Testis (tissue), 5 donors: ENCODE data around the gene PCNX3. TPM values are rescaled to one million over a fixed set of nuclear protein-coding genes. Genes with fewer than 3 reads are reported as not detected.

Experiments
- DNase-seq: peaks from one replicate; pipeline ENCODE4 v3.0.0-alpha.2; 2019
- H3K27ac ChIP-seq, 2 donors: fragments of 200-600 bp; sonication (generic); one replicate each; pipeline ENCODE4 v1.5.1; 2019
- H3K27me3 ChIP-seq: fragments of 200-600 bp; sonication (generic); one replicate; pipeline ENCODE4 v1.5.1; 2019
- H3K36me3 ChIP-seq: fragments of 200-600 bp; sonication (generic); one replicate; pipeline ENCODE4 v1.5.1; 2017; ENCODE audit warnings: low read depth; ENCODE audit errors: missing control alignments
- H3K4me1 ChIP-seq: fragments of 200-600 bp; sonication (generic); one replicate; pipeline ENCODE4 v1.5.1; 2019
- H3K4me3 ChIP-seq, 2 donors: fragments of 200-600 bp; sonication (generic); one replicate each; pipeline ENCODE4 v1.5.1; 2017 to 2019
- H3K9me3 ChIP-seq: fragments of 200-600 bp; sonication (generic); one replicate; pipeline ENCODE4 v1.5.1; 2017
- CTCF ChIP-seq, 3 experiments: fragments of 450-650 bp in 2 of 3; fragments of 200-600 bp in 1 of 3; sonication (generic) in 1 of 3; IDR thresholded peaks; one replicate each; pipeline ENCODE4 v1.5.1; 2016 to 2019; ENCODE audit warnings: antibody characterized with exemption in 3 of 3, mild to moderate bottlenecking in 2 of 3, moderate library complexity in 1 of 3
- POLR2A ChIP-seq: fragments of 450-650 bp; IDR thresholded peaks from one replicate; pipeline ENCODE4 v1.6.1; 2017; ENCODE audit warnings: antibody characterized with exemption, mild to moderate bottlenecking, moderate library complexity
- WGBS, 2 donors: methylation state at CpG; one replicate each; pipeline ENCODE4 v1.1.5; 2018; 5-methylcytosine and 5-hydroxymethylcytosine counted together
- intact Hi-C: fragments of 100-400 bp; cut with DNase I; formaldehyde crosslinking; loops from one replicate; pipeline ENCODE4 v1.15.1; 2023; ENCODE audit warnings: low total_unique reads
- long read RNA-seq, 2 donors: transcript quantifications; one replicate each; lab custom pipeline, GENCODE V29; 2026
- polyA plus RNA-seq: library from polyadenylated mRNA; stranded (reverse); fragments of 350-450 nt; fragmentation: Illumina TruSeq; extraction: RNeasy Lipid Tissue Mini Kit (QIAGEN cat#74804); gene quantifications from one replicate; pipeline ENCODE4 v1.2.3, GENCODE V29; 2014; ENCODE audit warnings: low read depth, low replicate concordance; ENCODE audit not compliant: insufficient read depth
- total RNA-seq, 2 donors: library from RNA; depleted of rRNA; stranded (reverse); fragments of >200 nt; gene quantifications; one replicate each; pipeline ENCODE4 v1.2.3, GENCODE V29; 2016

Gene PCNX3
- total RNA-seq (10 to 100 TPM; 78.4 to 87.6 TPM), polyA plus RNA-seq (61.4 TPM)
- long read RNA-seq, donor 1 = 0 reads
- long read RNA-seq, donor 2 = 0 reads

GRCh38 chr11:65615229-65615949 is at the start of gene PCNX3:
PCNX3 (plus strand) TSS chr11:65615776; CDS start chr11:65616312, 536 bp downstream.
- Histone ChIP-seq H3K4me3 (peak within 1 kb of the TSS; percentile 75 to 83), H3K9me3 (no peaks in the 10 kb centered on the region), H3K27ac (peak within 1 kb of the TSS; percentile 77 to 91), H3K27me3 (no peaks in the 10 kb centered on the region), H3K36me3 (no peaks in the 10 kb centered on the region), H3K4me1 (peaks cover 46% of the 10 kb centered on the region)
- DNase-seq = peak; percentile 100
- intact Hi-C loops = no loop called here
- WGBS, 2 donors = 0% methylated on average over 23 to 48 of the region's 55 CpGs
- TF ChIP-seq POLR2A (no peak), CTCF (IDR thresholded peaks at IDR 0.05) (peak in 2 of 3 experiments; percentile 34 to 38)

GRCh38 chr11:65569164-65569972 is 46.2 kb upstream of the PCNX3 start:
- WGBS, 2 donors = 4 to 7% methylated on average over 27 to 28 of the region's 28 CpGs
- no peaks in the 10 kb centered on the region for H3K9me3 ChIP-seq
- peak overlapping the region; percentile 75 to 93 for H3K4me3 ChIP-seq
- H3K27ac ChIP-seq = peak overlapping the region; percentile 88 to 89
- H3K4me1 ChIP-seq = peaks cover 33% of the 10 kb centered on the region
- TF ChIP-seq CTCF (IDR thresholded peaks at IDR 0.05) (no peak), POLR2A (no peak)
- no peaks in the 10 kb centered on the region for H3K36me3 ChIP-seq
- DNase-seq = no peak
- no peaks in the 10 kb centered on the region for H3K27me3 ChIP-seq
- intact Hi-C loops = no loop called here

- H3K4me3 ChIP-seq = peak within 1 kb of the TSS; percentile 75 to 93
- H3K27me3 ChIP-seq = no peaks in the 10 kb centered on the region
- no peaks in the 10 kb centered on the region for H3K9me3 ChIP-seq
- WGBS, 2 donors = 0% methylated on average over 6 to 79 of the region's 89 CpGs
- peak; percentile 29 to 57 (median 40) for TF ChIP-seq CTCF (IDR thresholded peaks at IDR 0.05)
- no peak for TF ChIP-seq POLR2A
- H3K27ac ChIP-seq = peak within 1 kb of the TSS; percentile 88 to 89
- DNase-seq = peak; percentile 99
- peaks cover 41% of the 10 kb centered on the region for H3K4me1 ChIP-seq
- intact Hi-C loops = no loop called here
- no peaks in the 10 kb centered on the region for H3K36me3 ChIP-seq
Measured at GRCh38 chr11:65569973-65570918, 45.3 kb upstream of the PCNX3 start, which contains the start of gene ZNRD2. ZNRD2 (plus strand) TSS chr11:65570477; CDS start chr11:65570492, 15 bp downstream.

GRCh38 chr11:65571420-65571819 is 44.2 kb upstream of the PCNX3 start:
- 48 to 56% methylated on average over 4 to 9 of the region's 9 CpGs for WGBS, 2 donors
- Histone ChIP-seq H3K27me3 (no peaks in the 10 kb centered on the region), H3K4me3 (no peak overlapping the region), H3K27ac (peak overlapping the region in 1 of 2 donors; percentile 87), H3K9me3 (no peaks in the 10 kb centered on the region), H3K36me3 (no peaks in the 10 kb centered on the region), H3K4me1 (peaks cover 46% of the 10 kb centered on the region)
- no peak for TF ChIP-seq POLR2A
- no peak for TF ChIP-seq CTCF (IDR thresholded peaks at IDR 0.05)
- intact Hi-C loops = no loop called here
- no peak for DNase-seq
